Testis (tissue), 3 donors: ENCODE results near the gene OSBPL5. TPM values are rescaled to one million over a fixed set of nuclear protein-coding genes. Genes with fewer than 3 reads are reported as not detected.
"Not testable (repeated sequence)": the region's sequence is repeated elsewhere in the genome, so short reads cannot be mapped to it uniquely, and the experiment has no call there.

Experiments
- DNase-seq: peaks from one replicate; pipeline ENCODE4 v3.0.0-alpha.2; 2019
- H3K27ac ChIP-seq, 2 donors: fragments of 200-600 bp; sonication (generic); one replicate each; pipeline ENCODE4 v1.5.1; 2019
- H3K27me3 ChIP-seq: fragments of 200-600 bp; sonication (generic); one replicate; pipeline ENCODE4 v1.5.1; 2019
- H3K36me3 ChIP-seq: fragments of 200-600 bp; sonication (generic); one replicate; pipeline ENCODE4 v1.5.1; 2017; ENCODE audit warnings: low read depth; ENCODE audit errors: missing control alignments
- H3K4me1 ChIP-seq: fragments of 200-600 bp; sonication (generic); one replicate; pipeline ENCODE4 v1.5.1; 2019
- H3K4me3 ChIP-seq, 2 donors: fragments of 200-600 bp; sonication (generic); one replicate each; pipeline ENCODE4 v1.5.1; 2017 to 2019
- H3K9me3 ChIP-seq: fragments of 200-600 bp; sonication (generic); one replicate; pipeline ENCODE4 v1.5.1; 2017
- POLR2A ChIP-seq: fragments of 450-650 bp; IDR thresholded peaks from one replicate; pipeline ENCODE4 v1.6.1; 2017; ENCODE audit warnings: antibody characterized with exemption, mild to moderate bottlenecking, moderate library complexity
- WGBS, 2 donors: methylation state at CpG; one replicate each; pipeline ENCODE4 v1.1.5; 2018; 5-methylcytosine and 5-hydroxymethylcytosine counted together
- intact Hi-C: fragments of 100-400 bp; cut with DNase I; formaldehyde crosslinking; loops from one replicate; pipeline ENCODE4 v1.15.1; 2023; ENCODE audit warnings: low total_unique reads
- polyA plus RNA-seq: library from polyadenylated mRNA; stranded (reverse); fragments of 350-450 nt; fragmentation: Illumina TruSeq; extraction: RNeasy Lipid Tissue Mini Kit (QIAGEN cat#74804); gene quantifications from one replicate; pipeline ENCODE4 v1.2.3, GENCODE V29; 2014; ENCODE audit warnings: low read depth, low replicate concordance; ENCODE audit not compliant: insufficient read depth
- total RNA-seq, 2 donors: library from RNA; depleted of rRNA; stranded (reverse); fragments of >200 nt; gene quantifications; one replicate each; pipeline ENCODE4 v1.2.3, GENCODE V29; 2016
- TF ChIP-seq, protein P1 (sequence below), 3 experiments: fragments of 450-650 bp in 2 of 3; fragments of 200-600 bp in 1 of 3; sonication (generic) in 1 of 3; IDR thresholded peaks; one replicate each; pipeline ENCODE4 v1.5.1; 2016 to 2019; ENCODE audit warnings: antibody characterized with exemption in 3 of 3, mild to moderate bottlenecking in 2 of 3, moderate library complexity in 1 of 3

Gene OSBPL5
- total and polyA plus RNA-seq, 3 donors from 2014 or later: 8.9 to 18.1 (median 13.2) TPM

DNA sequence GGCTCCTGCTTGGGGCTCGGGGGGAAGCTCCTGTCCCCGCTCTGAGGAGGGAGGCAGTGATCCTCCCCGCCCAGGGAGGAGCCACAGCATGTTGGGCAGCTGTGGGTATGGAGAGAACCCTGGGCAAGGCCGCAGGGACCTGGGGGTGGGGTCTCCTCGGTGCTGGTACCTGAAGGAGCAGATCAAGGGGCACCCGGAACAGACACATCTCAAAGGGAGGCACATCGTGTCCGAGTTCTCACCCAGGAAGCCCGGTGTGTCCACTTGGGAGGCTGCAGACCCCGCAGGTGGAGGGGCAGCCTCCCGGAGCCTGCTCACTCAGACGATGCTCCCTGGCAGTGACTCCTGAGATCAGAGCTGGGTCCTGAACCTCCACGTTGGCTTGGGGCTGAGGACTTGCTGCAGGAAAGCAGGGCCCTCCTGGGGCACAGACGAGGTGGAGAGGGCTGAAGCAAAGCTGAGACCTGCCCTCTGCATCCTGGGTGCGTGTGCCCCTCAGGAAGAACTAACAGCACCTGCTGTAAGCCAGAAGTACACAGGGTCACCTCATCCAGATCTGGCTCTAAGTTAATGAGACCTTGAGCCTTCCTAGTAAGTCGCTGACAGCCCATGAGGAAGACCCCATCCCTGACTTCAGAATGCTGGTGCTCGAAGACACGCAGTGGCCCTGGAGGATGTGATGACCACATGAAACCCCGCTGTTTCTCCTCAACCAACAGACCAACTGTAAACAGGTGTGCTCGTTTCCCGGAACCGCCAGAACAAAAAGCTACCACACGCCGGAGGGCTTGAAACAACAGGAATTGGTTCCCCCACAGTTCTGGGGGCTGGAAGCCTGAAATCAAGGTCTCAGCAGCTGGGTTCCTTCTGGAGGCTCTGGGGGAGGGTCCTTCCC lies 5.9 kb upstream of the OSBPL5 start:
- TF ChIP-seq POLR2A: no peak
- TF ChIP-seq, protein P1, sequence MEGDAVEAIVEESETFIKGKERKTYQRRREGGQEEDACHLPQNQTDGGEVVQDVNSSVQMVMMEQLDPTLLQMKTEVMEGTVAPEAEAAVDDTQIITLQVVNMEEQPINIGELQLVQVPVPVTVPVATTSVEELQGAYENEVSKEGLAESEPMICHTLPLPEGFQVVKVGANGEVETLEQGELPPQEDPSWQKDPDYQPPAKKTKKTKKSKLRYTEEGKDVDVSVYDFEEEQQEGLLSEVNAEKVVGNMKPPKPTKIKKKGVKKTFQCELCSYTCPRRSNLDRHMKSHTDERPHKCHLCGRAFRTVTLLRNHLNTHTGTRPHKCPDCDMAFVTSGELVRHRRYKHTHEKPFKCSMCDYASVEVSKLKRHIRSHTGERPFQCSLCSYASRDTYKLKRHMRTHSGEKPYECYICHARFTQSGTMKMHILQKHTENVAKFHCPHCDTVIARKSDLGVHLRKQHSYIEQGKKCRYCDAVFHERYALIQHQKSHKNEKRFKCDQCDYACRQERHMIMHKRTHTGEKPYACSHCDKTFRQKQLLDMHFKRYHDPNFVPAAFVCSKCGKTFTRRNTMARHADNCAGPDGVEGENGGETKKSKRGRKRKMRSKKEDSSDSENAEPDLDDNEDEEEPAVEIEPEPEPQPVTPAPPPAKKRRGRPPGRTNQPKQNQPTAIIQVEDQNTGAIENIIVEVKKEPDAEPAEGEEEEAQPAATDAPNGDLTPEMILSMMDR (IDR thresholded peaks at IDR 0.05): no peak
- H3K4me1 ChIP-seq: peaks cover 9% of the 10 kb centered on the region
- H3K27ac ChIP-seq: no peak overlapping the region
- H3K4me3 ChIP-seq: no peak overlapping the region
- no peak for DNase-seq
- H3K36me3 ChIP-seq: no peaks in the 10 kb centered on the region
- no peaks in the 10 kb centered on the region for H3K27me3 ChIP-seq
- H3K9me3 ChIP-seq: no peaks in the 10 kb centered on the region
- intact Hi-C loops: no loop called here
- WGBS, 2 donors: 75 to 90% methylated on average over 9 to 24 of the region's 24 CpGs

- Histone ChIP-seq H3K4me1 (peaks cover 9% of the 10 kb centered on the region), H3K4me3 (no peak overlapping the region), H3K27ac (no peak overlapping the region), H3K36me3 (no peaks in the 10 kb centered on the region), H3K27me3 (no peaks in the 10 kb centered on the region), H3K9me3 (no peaks in the 10 kb centered on the region)
- intact Hi-C loops: no loop called here
- no peak for TF ChIP-seq POLR2A
- TF ChIP-seq, protein P1 (IDR thresholded peaks at IDR 0.05): no peak
- no peak for DNase-seq
- 60 to 64% methylated on average over 13 to 18 of the region's 18 CpGs for WGBS, 2 donors
Measured at GRCh38 chr11:3170044-3170755, 5.1 kb upstream of the OSBPL5 start.

DNA sequence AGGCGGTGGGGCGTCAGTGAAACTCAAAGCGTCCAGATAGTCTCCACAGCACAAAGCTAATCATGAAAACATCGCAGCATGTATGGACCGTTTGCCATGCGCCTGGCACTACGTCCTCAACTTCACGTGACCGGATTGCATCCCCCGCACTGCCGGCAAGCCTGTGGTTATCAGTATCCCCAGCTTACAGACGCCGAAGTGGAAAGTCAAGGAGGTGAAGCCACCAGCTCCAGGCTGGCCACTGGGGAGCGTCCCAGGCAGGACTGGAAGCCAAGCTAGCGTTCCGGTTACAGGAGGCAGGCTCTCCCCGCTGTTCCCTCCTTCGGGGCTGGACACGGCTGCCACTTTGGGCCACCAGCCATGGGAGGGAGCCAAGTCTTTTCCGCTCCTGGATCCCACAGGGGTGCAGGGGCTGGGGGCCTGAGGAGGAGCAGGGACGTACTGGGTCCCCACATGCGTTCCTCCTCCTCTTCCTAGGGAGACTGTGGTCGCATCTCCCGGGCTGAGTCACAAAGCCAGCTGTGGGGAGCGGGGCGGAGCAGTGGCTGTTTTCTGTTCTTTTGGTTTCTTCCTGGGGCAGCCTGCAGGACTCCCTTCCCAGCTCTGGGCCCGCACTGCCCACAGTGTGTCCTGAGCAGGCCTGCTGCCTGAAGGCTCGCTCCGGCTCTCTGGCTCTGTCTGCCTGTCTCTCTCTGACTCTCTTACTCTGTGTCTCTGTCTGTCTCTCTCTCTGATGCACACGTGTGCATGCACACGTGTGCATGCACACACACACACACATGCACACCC lies 4.3 kb upstream of the OSBPL5 start:
- Histone ChIP-seq H3K9me3 (no peaks in the 10 kb centered on the region), H3K4me1 (peaks cover 9% of the 10 kb centered on the region), H3K27me3 (no peaks in the 10 kb centered on the region), H3K36me3 (no peaks in the 10 kb centered on the region), H3K27ac (peak overlapping the region in 1 of 2 donors; percentile 8), H3K4me3 (peak overlapping the region in 1 of 2 donors; percentile 24)
- WGBS, 2 donors: 25 to 26% methylated on average over 18 to 31 of the region's 31 CpGs
- peak; percentile 44 for DNase-seq
- TF ChIP-seq POLR2A: no peak
- TF ChIP-seq, protein P1 (IDR thresholded peaks at IDR 0.05): no peak
- intact Hi-C loops: no loop called here

- H3K36me3 ChIP-seq, intact Hi-C loops, DNase-seq, H3K9me3 ChIP-seq, H3K27me3 ChIP-seq, H3K27ac ChIP-seq, H3K4me3 ChIP-seq: not testable (repeated sequence)
- 73 to 81% methylated on average over 8 to 17 of the region's 17 CpGs for WGBS, 2 donors
- H3K4me1 ChIP-seq: peaks cover 14% of the 10 kb centered on the region
Measured at GRCh38 chr11:3168742-3169254, 3.7 kb upstream of the OSBPL5 start.
